Measurements from ENCODE around the gene ZDHHC24.
"Not testable (repeated sequence)": the region's sequence is repeated elsewhere in the genome, so short reads cannot be mapped to it uniquely, and the experiment has no call there.

ZDHHC24 gene

DNA sequence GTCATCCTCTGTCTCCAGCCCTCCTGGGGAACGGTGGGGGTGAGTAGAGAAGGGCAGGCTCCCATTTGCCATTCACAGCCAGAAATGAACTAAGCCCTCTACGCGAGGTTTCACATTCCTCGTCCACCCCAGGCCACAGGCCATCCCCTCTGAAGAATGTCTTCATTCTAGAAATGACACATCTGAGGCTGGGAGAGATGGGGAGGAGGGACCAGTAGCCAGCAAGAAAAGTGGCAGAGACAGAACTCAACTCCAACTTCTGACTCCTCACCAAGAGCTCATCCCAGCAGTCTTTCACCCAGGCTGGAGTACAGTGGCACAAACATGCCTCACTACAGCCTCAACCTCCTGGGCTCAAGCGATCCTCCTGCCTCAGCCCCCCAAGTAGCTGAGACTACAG lies 19.1 kb upstream of the ZDHHC24 start:
- no peak for DNase-seq

DNA sequence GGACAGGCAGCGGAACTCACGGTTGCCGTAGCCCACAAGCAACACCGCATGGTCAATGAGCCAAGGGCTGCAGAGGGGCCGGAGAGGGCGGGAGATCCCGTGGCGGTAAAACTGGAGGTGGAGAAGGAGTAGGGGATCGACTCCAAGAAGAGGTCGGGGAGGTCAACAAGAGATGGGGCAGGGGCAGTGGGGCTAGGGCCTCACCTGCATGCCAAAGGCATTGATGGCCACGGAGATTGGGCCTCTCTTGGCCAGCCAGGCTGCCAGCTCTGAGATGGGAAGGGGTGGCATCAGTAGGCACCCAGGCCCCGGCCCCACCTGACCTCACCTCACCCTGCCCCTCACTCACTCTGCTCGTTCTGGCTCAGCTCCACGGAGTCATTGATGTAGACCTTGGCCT lies 18.7 kb upstream of the ZDHHC24 start:
- DNase-seq, result no peak

DNA sequence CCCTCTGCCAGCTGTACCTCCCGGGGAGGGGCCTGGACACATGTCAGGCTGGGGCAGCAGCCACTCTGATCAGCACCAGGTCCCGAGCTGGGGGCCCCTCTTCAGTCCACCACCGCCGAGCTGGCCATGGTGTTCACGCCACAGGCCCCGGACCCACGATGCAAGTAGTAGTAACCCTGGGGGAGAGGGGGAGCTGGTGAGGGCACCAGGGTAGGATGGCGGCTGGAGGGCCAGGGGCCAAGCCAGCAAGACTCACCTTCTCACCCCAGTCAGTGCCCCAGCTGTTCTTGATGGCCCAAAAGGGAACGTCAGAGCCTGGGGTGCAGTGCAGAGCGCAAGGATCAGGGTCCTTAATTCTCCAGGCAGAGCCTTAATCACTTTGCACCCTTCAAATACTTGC lies 18.0 kb upstream of the ZDHHC24 start:
- DNase-seq, result no peak

DNA sequence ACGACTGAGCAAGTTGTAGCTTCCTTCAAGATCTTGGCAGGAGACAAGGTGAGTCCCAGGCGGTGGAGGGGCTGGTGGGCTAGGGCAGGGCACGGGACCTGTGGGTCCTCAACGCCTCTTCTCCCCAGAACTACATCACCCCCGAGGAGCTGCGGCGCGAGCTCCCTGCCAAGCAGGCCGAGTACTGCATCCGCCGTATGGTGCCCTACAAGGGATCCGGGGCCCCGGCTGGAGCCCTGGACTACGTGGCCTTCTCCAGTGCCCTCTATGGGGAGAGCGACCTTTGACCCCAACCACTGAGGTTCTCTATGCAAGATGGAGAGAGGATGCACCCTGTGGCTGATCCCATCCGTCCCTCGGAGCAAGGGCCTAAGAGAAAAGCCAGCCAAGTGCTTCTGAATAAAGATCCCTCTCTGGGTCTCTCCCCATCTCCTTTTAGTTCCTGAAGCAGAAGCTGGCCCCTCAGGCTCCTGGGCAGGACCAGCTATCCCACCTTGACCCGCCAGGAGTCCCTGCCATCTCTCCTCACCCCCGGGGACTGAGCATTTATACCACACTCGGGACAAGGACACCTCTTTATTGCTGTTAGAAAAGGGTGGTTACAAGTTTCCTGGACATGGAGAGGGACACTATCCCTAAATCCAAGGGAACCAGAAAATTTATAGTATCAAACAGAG lies 17.2 kb upstream of the ZDHHC24 start:
- DNase-seq, result no peak

DNA sequence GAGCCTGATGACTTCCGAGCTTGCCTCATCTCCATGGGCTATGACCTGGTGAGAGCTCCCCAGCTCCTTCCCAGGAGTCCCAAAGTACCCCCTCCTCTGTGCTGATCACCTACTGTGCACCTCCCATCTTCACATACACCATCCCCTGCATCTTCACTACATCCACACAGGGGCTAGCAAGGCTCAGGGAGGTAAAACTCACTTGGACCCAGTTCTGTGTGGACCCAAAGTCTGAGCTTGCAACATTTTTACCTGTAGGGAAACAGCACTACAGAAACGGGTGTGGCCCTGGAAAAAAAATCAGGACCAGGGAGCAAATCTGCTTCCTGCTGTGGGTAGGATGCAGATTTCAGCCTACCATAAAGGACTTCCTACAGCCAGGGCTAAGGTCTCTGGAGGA lies 16.4 kb upstream of the ZDHHC24 start:
- no peak for DNase-seq

DNA sequence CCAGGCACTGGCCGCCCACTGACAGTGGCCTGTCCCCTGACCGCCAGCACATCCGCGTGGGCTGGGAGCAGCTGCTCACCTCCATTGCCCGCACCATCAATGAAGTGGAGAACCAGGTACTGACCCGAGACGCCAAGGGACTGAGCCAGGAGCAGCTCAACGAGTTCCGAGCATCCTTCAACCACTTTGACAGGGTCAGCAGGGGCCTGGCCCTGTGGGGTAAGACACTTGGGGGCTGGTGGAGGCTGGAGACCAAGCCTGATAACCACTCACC lies 16.1 kb upstream of the ZDHHC24 start:
- DNase-seq, result no peak

DNA sequence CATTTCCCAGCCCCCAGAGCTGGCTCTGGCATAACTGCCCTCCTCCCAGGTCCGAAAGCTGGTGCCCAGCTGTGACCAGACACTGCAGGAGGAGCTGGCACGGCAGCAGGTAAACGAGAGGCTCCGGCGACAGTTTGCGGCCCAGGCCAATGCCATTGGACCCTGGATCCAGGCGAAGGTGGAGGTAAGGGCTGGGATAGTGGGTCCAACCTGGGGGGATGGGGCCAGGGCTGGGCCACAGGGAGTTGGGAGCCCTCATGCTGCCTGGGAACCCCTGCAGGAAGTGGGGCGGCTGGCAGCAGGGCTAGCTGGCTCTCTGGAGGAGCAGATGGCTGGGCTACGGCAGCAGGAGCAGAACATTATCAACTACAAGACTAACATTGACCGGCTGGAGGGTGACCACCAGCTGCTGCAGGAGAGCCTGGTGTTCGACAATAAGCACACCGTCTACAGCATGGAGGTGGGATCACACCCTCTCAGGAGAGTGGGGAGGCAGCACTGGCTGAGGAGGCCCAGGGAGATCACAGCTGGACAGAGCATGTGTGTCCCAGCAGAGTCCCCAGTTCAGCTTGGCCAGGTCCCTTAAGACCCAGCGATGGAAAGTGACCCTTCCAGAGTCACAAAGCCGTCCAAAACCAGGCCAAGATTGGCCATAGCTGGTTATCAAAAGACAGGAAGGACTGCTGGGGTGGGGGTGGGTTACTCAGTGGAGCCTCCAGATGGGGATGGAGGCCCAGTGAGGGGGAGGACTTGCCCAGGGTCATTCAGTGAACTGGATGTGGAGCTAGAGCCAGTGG lies 15.5 kb upstream of the ZDHHC24 start:
- no peak for DNase-seq

DNA sequence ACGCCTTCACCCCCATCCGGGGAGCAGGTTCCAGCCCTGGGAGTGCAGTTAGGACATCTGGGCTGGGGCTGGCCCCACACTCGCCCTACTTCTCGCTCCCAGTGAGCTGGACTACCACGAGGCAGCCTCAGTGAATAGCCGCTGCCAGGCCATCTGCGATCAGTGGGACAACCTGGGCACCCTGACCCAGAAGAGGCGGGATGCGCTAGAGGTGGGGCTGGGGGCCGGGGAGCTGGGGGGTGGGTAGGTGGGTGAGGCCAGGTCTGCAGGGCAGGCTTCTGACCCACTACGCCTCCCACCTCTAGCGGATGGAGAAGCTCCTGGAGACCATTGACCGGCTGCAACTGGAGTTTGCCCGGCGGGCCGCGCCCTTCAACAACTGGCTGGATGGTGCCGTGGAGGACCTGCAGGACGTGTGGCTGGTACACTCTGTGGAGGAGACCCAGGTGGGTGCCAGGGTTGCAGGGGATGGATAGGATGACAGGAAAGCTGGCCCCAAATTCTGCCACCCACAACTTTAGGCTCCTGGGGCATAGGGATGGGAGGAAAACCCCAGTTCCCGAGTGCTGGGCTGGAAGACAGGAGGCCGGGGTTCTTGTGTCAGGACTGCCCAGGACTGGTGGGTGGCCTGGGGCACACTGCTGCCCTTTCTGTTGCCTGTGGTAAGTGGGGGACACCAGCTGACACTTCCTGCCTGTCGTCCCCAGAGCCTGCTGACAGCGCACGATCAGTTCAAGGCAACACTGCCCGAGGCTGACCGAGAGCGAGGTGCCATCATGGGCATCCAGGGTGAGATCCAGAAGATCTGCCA lies 14.2 kb upstream of the ZDHHC24 start:
- no peak for DNase-seq

DNA sequence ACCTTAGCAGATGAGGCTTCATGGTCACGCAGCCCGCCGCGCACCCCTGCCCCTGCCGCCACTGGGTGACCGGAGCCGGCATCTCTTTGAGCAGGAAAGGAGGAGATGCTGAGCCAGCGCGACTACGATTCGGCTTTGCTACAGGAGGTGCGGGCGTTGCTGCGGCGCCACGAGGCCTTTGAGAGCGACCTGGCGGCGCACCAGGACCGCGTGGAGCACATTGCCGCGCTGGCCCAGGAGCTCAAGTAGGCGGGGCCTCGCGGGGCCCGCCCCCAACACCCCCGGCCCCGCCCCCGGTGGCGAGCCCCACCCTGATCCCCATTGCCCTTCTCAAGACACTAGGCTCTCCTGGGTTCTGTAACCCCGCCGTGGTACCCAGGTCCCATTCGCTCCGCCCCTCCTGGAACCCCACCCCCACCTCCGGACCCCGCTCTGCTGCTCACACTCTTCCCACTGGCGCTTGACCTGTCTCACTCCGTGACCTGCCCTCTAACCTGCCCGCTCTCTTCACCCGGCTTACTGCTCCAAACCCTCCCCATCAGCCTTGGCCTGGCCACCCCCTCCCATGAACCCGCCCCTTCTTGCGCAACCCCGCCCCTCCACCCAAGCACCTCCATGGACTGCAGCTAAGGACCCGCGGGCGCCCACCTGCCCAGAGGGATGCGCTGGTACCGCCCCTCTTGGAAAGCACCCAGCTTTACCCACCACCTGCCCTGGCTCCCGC lies 13.5 kb upstream of the ZDHHC24 start:
- DNase-seq, result peak; percentile 39 to 46

DNA sequence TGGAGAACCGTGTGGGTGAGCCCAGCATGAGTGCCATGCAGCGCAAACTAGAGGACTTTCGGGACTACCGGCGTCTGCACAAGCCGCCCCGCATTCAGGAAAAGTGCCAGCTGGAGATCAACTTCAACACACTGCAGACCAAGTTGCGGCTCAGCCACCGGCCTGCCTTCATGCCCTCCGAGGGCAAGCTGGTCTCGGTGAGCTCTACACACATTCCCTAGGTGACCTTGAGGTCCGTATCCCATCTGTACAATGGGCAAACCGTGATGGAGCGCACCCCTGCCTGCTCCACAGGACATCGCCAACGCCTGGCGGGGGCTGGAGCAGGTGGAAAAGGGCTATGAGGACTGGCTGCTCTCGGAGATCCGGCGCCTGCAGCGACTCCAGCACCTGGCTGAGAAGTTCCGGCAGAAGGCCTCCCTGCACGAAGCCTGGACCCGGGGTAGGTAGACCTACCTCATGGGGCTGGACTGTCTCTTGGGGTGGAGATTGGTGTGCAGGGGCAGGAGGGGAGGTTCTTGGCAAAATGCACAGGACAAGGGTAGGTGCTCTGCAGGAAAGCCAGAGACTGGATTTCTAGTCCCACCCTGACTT lies 12.0 kb upstream of the ZDHHC24 start:
- no peak for DNase-seq

DNA sequence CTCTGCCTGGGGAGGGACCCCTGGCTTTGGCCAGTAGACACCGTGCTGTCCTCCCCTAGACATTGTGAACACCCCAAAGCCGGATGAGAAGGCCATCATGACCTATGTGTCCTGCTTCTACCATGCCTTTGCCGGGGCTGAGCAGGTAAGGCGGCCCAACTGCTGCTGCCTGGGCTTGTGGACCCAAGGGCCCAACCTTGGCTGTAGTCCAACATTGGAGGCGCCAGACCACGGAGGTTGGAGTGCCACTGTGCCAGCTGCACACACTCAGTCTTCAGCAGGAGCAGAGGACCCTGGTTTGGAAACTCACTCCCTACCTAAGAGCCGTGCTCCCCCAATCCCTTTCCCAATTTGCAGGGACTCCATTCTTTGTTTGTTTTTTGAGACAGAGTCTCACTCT lies 10.2 kb upstream of the ZDHHC24 start:
- DNase-seq, result no peak

DNA sequence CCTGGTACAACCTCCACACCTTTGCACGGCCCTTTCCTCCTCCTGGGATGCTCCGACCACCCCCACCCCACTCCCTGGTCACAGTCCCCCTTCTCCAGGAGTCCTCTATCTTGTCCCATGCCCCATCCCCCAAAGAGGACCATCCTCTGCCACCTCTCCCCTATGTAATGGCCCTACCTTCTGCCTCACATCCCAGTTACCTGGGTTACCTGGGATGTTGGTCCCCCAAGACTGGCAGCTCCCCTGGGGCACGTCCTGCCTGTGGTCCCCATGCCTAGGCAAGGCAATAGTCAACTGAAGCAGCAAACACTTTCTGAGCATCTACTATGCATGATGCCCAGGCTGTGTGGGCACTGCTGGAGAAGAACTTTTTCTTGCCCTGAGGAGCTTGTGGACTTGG lies 9.6 kb upstream of the ZDHHC24 start:
- no peak for DNase-seq

DNA sequence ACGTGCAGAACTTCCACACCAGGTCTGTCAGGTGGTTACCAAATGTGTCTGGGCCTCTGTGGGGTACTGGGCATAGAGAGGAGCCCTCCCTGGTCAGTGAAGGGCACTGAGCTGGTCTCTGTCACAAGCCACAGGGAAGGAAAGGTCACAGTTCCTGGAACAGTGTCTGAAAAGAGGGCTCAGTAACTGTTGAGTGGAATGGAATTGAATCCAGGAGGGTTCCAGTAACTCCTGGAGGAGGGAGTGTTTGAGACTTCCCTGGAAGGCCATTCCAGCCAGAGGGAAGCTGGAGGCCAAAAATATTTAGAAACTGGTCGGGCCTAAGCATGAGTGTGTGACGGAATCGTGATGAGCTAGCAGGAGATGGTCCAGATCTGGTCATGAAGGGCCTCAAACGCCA lies 8.8 kb upstream of the ZDHHC24 start:
- DNase-seq, result no peak

DNA sequence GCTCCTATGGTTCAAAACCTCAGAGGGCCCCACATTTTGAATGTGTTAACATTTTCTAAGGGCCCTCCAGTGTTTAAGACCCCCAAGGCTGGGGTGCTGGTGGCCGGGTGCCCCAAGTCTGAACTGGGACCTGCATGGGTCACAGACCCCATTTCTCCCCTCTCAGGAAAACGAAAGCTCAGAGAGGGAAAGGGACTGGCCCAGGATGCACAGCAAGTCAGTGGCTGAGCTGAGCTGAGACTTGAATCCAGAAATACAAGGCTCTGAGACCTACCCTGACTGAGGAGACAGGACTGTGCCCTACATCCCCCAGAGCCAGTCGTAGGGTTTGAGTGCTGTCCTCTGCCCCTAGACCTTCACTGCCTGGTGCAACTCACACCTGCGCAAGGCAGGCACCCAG lies 5.0 kb upstream of the ZDHHC24 start:
- DNase-seq, result no peak

DNA sequence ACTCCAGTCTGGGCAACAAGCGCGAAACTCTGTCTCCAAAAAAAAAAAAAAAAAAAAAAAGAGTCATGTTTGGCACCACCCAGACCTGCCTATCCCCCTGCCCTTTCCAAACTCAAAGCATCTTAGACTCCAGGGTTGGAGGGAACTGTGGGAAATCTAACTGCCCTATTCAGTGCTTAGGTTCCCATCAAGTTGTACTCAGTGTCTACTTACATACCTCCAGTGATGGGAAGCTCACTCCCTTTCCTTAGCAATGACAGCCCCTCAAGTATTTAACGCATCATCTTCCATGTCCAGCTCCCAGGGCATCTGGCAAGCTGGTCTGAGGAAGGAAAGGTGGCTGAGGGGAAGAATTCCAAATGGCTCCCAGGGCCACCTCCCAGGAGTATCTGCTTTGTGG lies 3.8 kb upstream of the ZDHHC24 start:
- DNase-seq, result no peak

DNA sequence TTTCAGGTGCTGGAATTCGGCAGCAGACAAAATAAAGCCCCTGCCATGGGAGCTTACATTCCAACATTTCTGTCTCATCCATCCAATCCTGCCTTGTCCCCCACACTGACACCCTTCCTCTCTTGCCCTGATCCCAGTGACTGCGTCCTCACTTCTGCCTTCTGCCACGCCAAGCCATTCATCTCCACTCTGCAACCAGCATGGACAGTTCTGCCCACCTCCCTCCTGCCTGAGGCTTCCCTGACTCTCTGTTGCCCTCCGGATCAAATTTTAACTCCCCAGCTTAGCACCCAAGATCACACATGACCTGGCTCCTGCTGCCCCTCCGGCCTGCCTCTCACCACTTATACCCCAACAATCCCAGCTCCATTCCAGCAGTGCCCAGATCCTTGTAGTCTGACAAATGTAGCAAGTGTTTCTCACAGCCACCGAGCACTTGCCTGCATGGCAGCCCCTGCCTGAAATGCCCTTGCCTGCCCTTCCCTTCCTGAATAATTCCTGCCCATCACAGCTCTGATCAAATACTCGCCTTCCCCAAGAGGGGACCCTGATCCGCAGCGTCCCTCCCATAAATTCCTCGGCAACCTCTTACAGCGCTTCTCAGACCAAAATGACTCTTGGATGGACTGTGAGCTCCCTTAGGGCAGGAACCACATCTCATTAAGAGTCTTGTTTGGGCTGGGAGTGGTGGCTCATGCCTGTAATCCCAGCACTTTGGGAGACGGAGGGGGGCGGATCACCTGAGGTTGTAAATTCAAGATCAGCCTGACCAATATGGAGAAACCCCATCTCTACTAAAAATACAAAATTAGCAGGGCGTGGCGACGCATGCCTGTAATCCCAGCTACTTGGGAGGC lies 3.2 kb upstream of the ZDHHC24 start:
- no peak for DNase-seq

DNA sequence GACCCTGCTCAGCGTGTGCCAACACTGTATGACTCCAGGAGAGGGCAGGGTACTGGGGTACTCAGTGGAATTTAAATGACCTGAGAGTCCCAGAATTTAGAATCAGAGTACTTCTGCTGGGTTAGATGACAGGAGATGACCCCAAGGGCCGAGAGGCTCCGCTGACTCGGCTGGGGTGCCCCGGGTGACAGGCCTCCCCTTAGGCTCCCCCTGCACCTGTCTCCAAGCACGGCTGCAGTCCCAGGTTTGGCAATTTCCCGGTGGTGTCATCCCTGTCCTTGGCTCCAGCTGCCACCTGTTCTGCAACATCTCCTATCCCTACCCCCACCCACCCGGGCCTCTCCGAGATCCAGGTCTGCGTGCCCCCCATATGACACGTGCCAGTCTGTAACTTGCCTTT lies 2.2 kb upstream of the ZDHHC24 start:
- no peak for DNase-seq

DNA sequence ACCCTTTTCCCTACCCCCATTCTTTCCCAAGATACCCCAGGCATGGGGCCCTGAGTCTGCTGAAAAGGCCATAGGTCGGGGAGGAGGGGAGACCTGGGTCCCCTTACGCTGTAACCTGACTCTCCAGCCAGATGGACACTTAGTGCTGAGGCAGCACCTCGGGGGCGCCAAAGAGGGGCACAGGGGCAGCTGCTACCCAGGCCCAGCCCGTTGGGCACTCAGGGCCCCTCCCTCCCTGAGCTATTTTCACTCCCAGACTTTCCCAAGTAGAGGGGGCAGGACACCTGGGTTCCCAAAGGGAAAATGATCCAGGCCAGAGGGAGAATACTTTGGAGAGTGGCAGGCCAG lies 1.8 kb upstream of the ZDHHC24 start:
- no peak for DNase-seq

DNA sequence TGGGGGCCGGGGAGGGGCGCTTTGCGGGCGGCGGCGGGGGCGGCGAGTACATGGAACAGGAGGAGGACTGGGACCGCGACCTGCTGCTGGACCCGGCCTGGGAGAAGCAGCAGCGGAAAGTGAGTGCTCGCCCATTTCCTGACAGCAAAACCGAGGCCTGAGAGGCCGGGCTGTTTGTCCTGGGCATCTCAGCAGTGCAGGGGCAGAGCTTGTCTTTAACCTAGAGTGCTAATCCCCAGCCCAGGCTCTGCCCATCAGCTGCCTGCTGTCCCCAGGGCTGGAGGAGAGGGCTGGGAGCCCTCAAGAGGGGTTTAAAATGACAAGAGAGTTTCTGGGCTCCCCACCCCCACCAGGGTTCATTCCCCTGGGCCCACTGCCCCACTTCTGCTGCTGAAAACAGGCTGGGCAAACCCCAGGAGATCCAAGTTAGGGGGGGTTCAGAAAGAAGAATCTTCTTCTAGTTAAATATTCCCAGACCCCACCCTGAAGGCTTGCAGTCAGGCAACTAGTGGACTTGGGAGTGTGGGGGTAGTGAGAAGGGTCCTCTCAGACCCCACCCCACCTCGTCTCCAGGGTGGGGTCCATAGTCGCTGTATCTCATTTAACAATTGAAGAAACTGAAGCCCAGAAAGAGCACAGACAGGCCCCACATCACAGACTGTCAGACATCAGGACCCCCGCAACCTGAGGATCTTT lies 1.3 kb upstream of the ZDHHC24 start:
- no peak for DNase-seq

DNA sequence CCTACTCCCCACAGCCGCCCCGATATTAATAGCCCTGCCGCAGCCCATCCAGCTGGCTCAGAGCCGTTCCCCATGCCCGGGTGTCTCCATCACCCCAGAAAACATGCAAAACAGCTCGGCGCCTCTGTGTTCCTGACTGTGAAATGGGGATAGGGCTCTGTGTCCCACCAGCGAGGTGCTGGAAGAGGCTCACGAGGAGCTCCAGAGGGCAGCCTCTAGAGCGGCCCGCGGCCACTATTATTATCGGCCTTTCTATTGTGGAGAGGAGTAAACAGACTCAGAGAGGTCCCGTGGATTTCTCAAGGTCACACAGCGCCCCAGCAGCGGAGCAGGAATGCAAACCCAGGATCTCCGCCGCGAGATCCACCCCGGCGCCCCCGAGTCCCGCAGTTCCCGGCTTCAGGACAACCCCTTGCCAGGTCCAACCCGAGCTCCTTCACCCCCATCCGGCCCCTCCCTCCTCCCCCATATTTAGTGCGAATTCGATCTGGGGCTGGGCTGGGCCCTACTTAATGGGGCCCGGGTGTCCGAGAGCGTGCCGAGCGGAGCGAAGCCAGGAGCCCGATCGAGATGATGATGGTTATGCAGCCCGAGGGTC lies 619 bp upstream of the ZDHHC24 start, which contains the start of gene ACTN3:
TSS of gene ACTN3 (plus strand) at position 536 of the 598 bp plus-strand sequence. CDS start at position 571, 35 bp downstream.
- DNase-seq, result peak in 1 of 2 donors; percentile 13

DNA sequence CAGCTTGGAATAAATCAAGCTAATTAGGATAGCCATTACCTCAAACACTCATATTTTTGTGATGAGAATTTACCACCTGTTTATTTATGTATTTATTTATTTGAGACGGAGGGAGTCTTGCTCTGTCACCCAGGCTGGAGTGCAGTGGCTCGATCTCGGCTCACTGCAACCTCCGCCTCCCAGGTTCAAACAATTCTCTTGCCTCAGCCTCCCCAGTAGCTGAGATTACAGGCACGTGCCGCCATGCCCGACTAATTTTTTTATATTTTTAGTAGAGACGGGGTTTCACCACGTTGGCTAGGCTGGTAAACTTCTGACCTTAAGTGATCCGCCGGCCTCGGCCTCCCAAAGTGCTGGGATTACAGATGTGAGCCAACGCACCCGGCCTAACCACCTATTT lies 896 bp downstream of the ZDHHC24 start:
- not testable (repeated sequence) for DNase-seq

All from CD4-positive, alpha-beta T cell treated with Interleukin-1 beta for 1 hour (primary cell).